ENCODE data around the gene GNG4.

GNG4 gene

GRCh38 chr1:235649368-235650163, at the start of gene GNG4:
TSS of gene GNG4 (minus strand) at chr1:235649784. CDS start at chr1:235583838, 65,946 bp downstream.
- no peak for DNase-seq

GRCh38 chr1:235697508-235697907, 47.9 kb upstream of the GNG4 start:
- DNase-seq = no peak

GRCh38 chr1:235689356-235689755, 39.8 kb upstream of the GNG4 start:
- DNase-seq = no peak

GRCh38 chr1:235688096-235688495, 38.5 kb upstream of the GNG4 start:
- DNase-seq = no peak

GRCh38 chr1:235683653-235684052, 34.1 kb upstream of the GNG4 start:
- no peak for DNase-seq

- no peak for DNase-seq
Measured at GRCh38 chr1:235682216-235682615, 32.6 kb upstream of the GNG4 start.

- DNase-seq = no peak
Measured at GRCh38 chr1:235679644-235680043, 30.1 kb upstream of the GNG4 start.

GRCh38 chr1:235679005-235679404, 29.4 kb upstream of the GNG4 start:
- DNase-seq = no peak

- no peak for DNase-seq
Measured at GRCh38 chr1:235675152-235675890, 25.7 kb upstream of the GNG4 start.

GRCh38 chr1:235673981-235674380, 24.4 kb upstream of the GNG4 start:
- DNase-seq = no peak

GRCh38 chr1:235671992-235672391, 22.4 kb upstream of the GNG4 start:
- DNase-seq = no peak

GRCh38 chr1:235670157-235670776, 20.7 kb upstream of the GNG4 start:
- no peak for DNase-seq

- DNase-seq = no peak
Measured at GRCh38 chr1:235669277-235669676, 19.7 kb upstream of the GNG4 start.

- DNase-seq = no peak
Measured at GRCh38 chr1:235663628-235664027, 14.0 kb upstream of the GNG4 start.

GRCh38 chr1:235661568-235661967, 12.0 kb upstream of the GNG4 start:
- DNase-seq = no peak

- DNase-seq = no peak
Measured at GRCh38 chr1:235659186-235659771, 9.7 kb upstream of the GNG4 start.

GRCh38 chr1:235657747-235658526, 8.4 kb upstream of the GNG4 start:
- DNase-seq = no peak

- DNase-seq = no peak
Measured at GRCh38 chr1:235657269-235657668, 7.7 kb upstream of the GNG4 start.

- DNase-seq = no peak
Measured at GRCh38 chr1:235652364-235652763, 2.8 kb upstream of the GNG4 start.

GRCh38 chr1:235651170-235651806, 1.7 kb upstream of the GNG4 start:
- DNase-seq = no peak

- peak; percentile 21 for DNase-seq
Measured at GRCh38 chr1:235650341-235651169, 971 bp upstream of the GNG4 start.

Data from SHP77 treated with DMSO at 0.1 percent for 48 hours (cell line).